ENCODE results near the gene PXK.
"Not testable (repeated sequence)": the region's sequence is repeated elsewhere in the genome, so short reads cannot be mapped to it uniquely, and the experiment has no call there.

PXK gene

DNA sequence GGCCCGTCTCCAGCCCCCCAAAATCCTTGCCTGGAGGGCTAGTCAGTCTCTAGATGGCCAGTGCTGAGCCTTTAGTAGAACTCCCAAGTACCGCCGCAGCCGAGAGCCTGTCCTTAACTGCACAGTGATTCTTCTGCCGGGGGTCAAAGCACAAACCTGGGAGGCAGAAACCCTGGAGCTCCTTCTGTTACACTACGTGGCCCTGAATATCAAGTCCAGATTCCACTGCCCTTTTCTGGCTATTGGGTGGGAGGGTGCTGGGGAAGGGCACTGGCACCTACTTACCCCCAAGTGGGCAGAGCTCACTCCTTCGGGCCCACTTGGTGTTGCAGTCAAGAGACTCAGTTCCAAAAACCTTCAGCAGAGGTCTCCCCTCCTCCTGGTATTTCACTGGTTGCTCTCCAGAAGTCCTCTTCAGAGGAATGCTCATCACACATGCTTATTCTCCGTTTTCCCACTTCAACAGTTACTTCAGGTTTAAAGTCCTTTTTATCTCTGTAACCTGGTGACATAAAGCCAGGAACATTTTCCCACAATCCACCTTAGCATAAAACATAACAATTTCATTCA, 90.1 kb downstream of the PXK start:
- no peak for DNase-seq

DNA sequence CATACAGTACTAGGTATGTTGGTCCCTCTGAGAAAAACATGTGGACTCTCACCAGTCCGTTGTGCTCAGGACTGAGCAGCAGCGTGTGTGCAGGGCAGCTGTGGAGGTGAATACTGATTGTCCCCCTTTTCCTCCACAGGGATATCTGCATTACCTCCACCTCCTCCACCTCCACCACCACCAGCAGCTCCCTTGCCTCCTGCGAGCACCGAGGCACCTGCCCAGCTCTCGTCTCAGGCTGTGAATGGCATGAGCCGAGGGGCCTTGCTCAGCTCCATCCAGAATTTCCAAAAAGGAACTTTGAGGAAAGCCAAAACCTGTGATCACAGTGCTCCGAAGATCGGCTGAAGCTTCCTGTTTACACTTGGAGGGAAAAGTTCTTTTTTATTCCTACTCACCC, 91.9 kb downstream of the PXK start:
- no peak for DNase-seq

GRCh38 chr3:58425782-58426181, 93.1 kb downstream of the PXK start:
- DNase-seq, result no peak

- no peak for DNase-seq
Measured at GRCh38 chr3:58427661-58428361, 95.1 kb downstream of the PXK start.

DNA sequence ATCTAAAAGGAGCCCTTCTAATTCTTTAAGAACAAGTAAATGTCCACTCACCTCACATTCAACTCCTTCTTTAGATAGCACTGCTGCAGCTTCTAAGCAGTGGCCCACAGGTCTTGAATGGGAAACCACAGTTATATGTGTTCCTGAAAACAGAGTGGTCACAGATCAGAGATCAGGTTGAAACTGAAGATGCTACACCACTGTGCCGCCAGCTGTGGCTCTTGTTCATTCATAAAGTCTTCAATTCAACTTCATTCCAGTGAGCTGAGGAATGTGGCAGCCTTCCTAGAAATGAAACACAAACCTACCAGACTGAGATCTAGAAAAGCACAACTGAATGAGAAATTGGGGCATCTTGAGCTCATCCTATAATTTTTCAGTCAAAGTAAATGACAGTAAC, 97.0 kb downstream of the PXK start:
- DNase-seq, result no peak

GRCh38 chr3:58432905-58433304, 100.2 kb downstream of the PXK start:
- DNase-seq, result no peak

DNA sequence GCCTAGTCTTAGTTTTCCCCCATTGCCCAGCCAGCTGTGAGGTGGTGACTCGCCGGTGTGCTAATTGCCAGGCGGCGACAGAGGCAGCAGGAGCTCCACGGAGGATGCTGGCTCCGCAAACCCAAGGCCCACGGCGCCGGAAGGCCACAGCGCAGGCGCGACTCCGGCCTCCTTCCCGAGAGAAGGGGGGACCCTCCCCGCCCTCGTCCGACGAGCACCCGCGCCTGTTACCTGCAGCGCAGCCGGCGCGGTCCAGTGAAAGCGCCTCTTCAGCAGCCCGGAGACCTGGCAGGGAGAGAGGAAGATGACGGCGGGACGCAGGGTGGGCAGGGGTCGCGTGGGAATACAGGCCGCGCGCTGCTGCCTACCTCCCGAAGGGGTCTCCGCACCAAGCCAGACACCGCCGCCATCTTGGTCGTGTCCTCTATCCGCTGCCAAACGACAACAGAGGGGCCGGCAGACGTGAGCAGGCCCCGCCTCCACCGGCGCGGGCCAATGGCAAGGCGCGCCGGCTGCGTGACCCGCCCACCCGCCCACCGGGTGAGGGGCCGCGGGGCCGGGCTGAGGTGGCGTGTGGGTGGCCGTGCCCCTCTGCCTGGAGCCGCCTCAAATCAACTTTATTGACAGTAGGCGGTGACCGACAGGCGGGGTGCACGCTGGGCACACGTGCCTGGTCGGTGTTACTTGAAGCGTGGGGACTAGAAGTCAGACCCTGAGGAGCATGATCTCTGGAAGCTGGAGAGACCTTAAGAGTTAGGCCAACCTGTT, 100.9 kb downstream of the PXK start, which contains the start of gene PDHB:
Gene PDHB (minus strand): TSS at position 433 of the 768 bp plus-strand sequence. CDS start 23 bp downstream, at position 410.
- peak; percentile 81 for DNase-seq

DNA sequence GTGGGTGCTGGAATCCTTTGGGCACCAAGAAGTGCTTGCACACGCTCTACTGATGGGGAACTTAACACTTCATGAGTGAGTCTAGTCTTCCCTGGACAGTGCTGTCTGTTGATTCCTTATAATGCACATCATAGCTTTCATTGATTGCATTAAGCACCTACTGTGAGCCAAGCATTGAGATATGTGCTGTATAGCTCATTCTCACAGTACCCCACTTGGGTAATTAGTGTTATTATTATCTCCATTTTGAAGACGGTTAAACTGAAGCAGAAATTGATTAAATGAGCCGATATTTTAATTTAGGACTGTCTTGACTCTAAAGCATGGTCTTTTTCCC, 101.4 kb downstream of the PXK start:
- no peak for DNase-seq

GRCh38 chr3:58434511-58434910, 101.8 kb downstream of the PXK start:
- DNase-seq, result no peak

DNA sequence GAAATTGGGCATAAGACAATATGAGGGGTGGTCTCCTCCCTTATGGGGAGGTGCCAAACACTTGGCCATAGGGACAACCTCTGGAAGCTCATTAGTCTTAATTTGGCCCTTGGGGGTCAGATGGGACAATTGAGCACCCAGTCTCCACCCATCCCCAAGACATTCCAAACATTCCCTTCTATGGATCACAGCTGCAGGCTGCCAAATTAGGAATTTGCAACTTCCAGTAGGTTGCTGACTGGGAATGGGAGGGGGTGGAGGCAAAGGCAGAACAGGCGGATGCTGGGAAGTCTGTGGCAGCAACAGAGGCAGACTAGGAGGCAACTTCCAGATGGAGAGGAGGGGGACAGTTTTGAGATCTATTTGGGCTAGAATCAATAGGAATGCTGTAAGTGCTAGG, 102.3 kb downstream of the PXK start:
- peak; percentile 87 for DNase-seq

GRCh38 chr3:58437276-58437675, 104.6 kb downstream of the PXK start:
- not testable (repeated sequence) for DNase-seq

- DNase-seq, result not testable (repeated sequence)
Measured at GRCh38 chr3:58440996-58441355, 108.3 kb downstream of the PXK start.

DNA sequence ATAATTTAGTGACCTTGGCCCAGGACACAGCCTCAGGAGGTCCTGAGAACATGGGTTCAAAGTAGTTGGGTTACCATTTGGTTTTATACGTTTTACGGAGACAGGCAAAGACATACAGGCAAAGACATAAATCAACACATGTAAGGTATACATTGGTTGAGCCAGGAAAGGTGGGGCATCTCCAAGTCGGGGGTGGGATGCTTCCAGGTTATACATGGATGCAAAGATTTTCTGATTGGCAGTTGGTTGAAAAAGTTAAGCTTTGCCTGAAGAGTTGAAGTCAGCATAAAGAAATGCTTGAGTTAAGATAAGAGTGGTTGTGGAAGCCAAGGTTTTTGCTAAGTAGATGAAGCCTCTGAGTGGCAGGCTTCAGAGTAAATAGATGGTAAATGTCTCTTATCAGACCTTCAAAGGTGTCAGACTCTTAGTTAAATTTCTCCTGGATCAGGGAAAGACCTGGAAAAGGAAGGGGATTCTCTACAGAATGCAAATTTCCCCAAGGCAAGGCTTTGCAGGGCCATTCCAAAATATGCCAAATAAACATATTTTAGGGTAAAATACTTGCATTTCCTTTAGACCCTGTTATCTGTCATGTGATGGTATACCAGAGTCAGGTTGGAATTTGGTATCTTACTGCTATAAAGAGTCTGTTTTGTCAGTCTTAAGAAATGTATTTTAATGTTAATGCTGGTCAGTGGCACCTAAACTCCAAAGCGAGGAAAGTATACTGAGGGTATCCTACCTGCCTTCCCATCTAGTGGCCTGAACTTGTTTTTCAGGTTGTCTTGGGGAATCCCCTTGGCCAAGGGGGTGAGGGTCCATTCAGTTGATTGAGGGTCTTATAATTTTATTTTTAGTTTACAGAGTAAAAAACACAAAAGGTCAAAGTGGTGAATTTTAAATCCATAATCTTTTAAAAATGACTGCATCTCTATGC, 109.1 kb downstream of the PXK start:
- DNase-seq, result peak; percentile 53

GRCh38 chr3:58452176-58452575, 119.5 kb downstream of the PXK start:
- no peak for DNase-seq

GRCh38 chr3:58459160-58459559, 126.5 kb downstream of the PXK start:
- DNase-seq, result no peak

GRCh38 chr3:58462829-58463180, 130.1 kb downstream of the PXK start:
- no peak for DNase-seq

- peak; percentile 85 for DNase-seq
Measured at GRCh38 chr3:58463181-58463941, 130.7 kb downstream of the PXK start.

DNA sequence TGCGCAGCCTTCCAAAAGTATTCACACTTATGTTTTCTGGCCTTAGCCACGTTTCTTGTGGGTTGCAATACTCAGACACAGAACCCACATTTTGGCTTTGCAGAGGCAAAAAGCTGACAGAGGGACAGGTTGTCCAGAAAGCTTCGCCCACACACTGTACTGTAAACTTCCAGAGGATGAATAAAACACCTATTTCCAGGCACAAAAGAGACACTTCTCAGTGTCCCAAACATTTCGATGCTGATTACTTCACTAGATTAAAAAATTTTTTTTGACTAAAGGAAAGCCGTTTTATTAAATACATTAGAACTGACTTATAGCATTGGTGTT, 131.2 kb downstream of the PXK start:
- no peak for DNase-seq

DNA sequence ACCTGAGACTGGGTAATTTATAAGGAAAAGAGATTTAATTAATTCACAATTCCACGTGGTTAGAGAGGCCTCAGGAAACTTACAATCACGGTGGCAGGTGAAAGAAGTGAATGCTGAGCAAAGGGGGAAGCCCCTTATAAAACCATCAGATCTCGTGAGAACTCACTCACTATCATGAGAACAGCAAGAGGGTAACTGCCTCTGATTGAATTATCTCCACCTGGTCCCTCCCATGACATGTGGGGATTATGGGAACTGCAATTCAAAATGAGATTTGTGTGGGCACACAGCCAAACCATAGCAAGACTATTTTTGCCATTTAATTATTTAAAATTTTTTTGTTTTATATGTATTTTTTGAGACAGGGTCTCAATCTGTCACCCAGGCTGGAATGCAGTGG, 132.2 kb downstream of the PXK start:
- DNase-seq, result no peak

DNA sequence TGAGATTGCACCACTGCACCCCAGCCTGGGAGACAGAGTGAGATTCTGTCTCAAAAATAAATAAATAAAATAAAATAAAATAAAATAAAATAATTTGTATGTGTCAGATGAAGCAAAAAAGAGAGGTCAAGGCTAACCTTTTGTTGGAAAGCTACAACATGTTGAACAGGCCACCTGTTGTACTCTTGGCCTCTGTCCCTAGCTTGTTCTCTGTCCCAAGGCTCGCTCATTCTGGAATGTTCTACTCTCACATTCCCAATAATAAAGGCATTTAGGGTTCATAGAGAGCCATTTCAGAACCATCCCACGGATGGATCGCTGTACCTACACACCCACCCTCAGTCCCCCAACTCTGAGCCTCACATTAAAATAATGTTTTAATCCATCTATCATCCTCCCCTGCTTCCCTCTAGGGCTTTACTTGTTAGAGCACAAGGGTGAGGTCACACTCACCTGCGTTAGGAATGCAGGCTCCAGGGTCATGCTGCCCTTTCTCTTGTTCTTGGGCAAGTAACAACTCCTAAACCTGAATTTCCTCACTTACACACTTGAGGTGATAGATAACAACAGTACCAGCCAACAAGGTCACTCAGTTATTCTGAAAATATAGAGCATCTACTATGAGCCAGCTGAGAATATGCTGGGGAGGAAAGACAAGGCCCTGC, 134.3 kb downstream of the PXK start:
- DNase-seq, result no peak

DNA sequence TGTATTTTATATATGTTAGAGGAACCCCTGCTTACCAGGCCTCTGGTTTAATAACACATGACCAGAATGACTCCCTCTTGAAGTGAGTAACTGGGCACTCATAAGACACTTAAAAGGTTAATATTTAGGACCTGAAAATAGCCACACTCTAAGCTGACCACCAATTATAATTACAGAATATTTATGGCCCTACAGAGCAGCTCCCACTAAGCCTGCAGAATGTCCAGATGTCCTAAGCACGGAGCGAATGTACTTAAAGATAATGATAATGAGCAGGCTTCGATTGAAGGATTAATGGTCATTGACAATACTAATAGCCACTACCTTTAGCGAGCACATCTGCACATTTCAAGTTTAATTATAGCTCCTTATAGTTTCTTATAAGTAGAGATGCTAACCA, 136.4 kb downstream of the PXK start:
- DNase-seq, result no peak
